ENCODE data around the gene ROBO3. TPM values are rescaled to one million over a fixed set of nuclear protein-coding genes. Genes with fewer than 3 reads are reported as not detected.

Gene ROBO3
- 14.1 and 17.0 TPM in 2 replicates for total RNA-seq
- polyA plus RNA-seq (2012): 10.9 TPM

GRCh38 chr11:124865181-124865901 lies at the start of gene ROBO3:
Gene ROBO3, plus strand, starts transcription at chr11:124865432. Its CDS starts 146 bp downstream, at chr11:124865578.
- DNase-seq (ENCODE audit: low read depth): no peak

GRCh38 chr11:124817036-124817435 lies 48.2 kb upstream of the ROBO3 start:
- peak; percentile 19 for DNase-seq (ENCODE audit: low read depth)

GRCh38 chr11:124821995-124822730 lies 43.1 kb upstream of the ROBO3 start:
- DNase-seq (ENCODE audit: low read depth): no peak

- no peak for DNase-seq (ENCODE audit: low read depth)
Measured at GRCh38 chr11:124823512-124824376, 41.5 kb upstream of the ROBO3 start.

GRCh38 chr11:124825876-124826275 lies 39.4 kb upstream of the ROBO3 start:
- DNase-seq (ENCODE audit: low read depth): peak; percentile 86

GRCh38 chr11:124829986-124830385 lies 35.2 kb upstream of the ROBO3 start:
- DNase-seq (ENCODE audit: low read depth): peak; percentile 93

GRCh38 chr11:124830749-124831148 lies 34.5 kb upstream of the ROBO3 start:
- DNase-seq (ENCODE audit: low read depth): no peak

GRCh38 chr11:124831897-124832296 lies 33.3 kb upstream of the ROBO3 start:
- DNase-seq (ENCODE audit: low read depth): no peak

GRCh38 chr11:124832571-124832970 lies 32.7 kb upstream of the ROBO3 start:
- no peak for DNase-seq (ENCODE audit: low read depth)

- no peak for DNase-seq (ENCODE audit: low read depth)
Measured at GRCh38 chr11:124834526-124835180, 30.6 kb upstream of the ROBO3 start.

GRCh38 chr11:124835918-124836317 lies 29.3 kb upstream of the ROBO3 start:
- DNase-seq (ENCODE audit: low read depth): no peak

GRCh38 chr11:124837491-124837856 lies 27.8 kb upstream of the ROBO3 start:
- peak; percentile 75 for DNase-seq (ENCODE audit: low read depth)

- DNase-seq (ENCODE audit: low read depth): no peak
Measured at GRCh38 chr11:124838805-124839127, 26.5 kb upstream of the ROBO3 start.

GRCh38 chr11:124839128-124839971 lies 25.9 kb upstream of the ROBO3 start:
- DNase-seq (ENCODE audit: low read depth): no peak

- no peak for DNase-seq (ENCODE audit: low read depth)
Measured at GRCh38 chr11:124839972-124840621, 25.1 kb upstream of the ROBO3 start.

GRCh38 chr11:124840666-124841065 lies 24.6 kb upstream of the ROBO3 start:
- no peak for DNase-seq (ENCODE audit: low read depth)

- DNase-seq (ENCODE audit: low read depth): no peak
Measured at GRCh38 chr11:124841201-124841600, 24.0 kb upstream of the ROBO3 start.

- DNase-seq (ENCODE audit: low read depth): no peak
Measured at GRCh38 chr11:124841840-124842239, 23.4 kb upstream of the ROBO3 start.

GRCh38 chr11:124842305-124842704 lies 22.9 kb upstream of the ROBO3 start:
- DNase-seq (ENCODE audit: low read depth): no peak

- DNase-seq (ENCODE audit: low read depth): no peak
Measured at GRCh38 chr11:124843616-124843910, 21.7 kb upstream of the ROBO3 start.
